ENCODE data around the gene LCE1B.

LCE1B gene

GRCh38 chr1:152858062-152858461 lies 46.3 kb downstream of the LCE1B start:
- Histone ChIP-seq H3K18ac (ENCODE audit: low read length) (no peak overlapping the region), H3K4ac (ENCODE audit: low read depth, low read length) (no peak overlapping the region), H3K4me2 (ENCODE audit: low read length) (no peak overlapping the region), H3K79me2 (ENCODE audit: control insufficient read depth, insufficient read depth, low read length, poor library complexity) (no peaks in the 10 kb centered on the region), H2AFZ (ENCODE audit: insufficient read depth, low read length, poor library complexity) (no peak overlapping the region), H3K14ac (ENCODE audit: low read length) (no peak overlapping the region), H2AK5ac (ENCODE audit: low read length) (no peak overlapping the region), H3K4me3 (ENCODE audit: low read depth, low read length) (no peak overlapping the region), H3K4me1 (ENCODE audit: control insufficient read depth in 1 of 2, insufficient read depth in 2 of 2, low read length in 2 of 2) (no peaks in the 10 kb centered on the region), H4K91ac (ENCODE audit: low read depth, low read length) (no peak overlapping the region), H3K23ac (ENCODE audit: low read length) (no peak overlapping the region), H2BK5ac (ENCODE audit: low read depth, low read length, poor library complexity) (no peak overlapping the region), H3K36me3 (ENCODE audit: control insufficient read depth in 1 of 2, insufficient read depth in 2 of 2, low read length in 2 of 2) (no peaks in the 10 kb centered on the region), H2BK12ac (ENCODE audit: low read length) (no peak overlapping the region), H4K8ac (ENCODE audit: low read depth, low read length) (no peak overlapping the region), H3K27ac (ENCODE audit: low read depth, low read length) (no peak overlapping the region), H3K27me3 (ENCODE audit: insufficient read depth, low read length) (no peaks in the 10 kb centered on the region), H3K79me1 (ENCODE audit: low read length) (no peaks in the 10 kb centered on the region), H4K12ac (ENCODE audit: low read depth, low read length) (no peak overlapping the region), H2BK120ac (ENCODE audit: insufficient read depth, low read length, poor library complexity) (no peak overlapping the region), H3K9me3 (ENCODE audit: insufficient read depth, low read depth, low read length) (peaks cover 18% of the 10 kb centered on the region), H3K9ac (ENCODE audit: low read length) (no peak overlapping the region)
- no CpG with 5 or more reads among the region's 1 CpG for WGBS (ENCODE audit: extremely low coverage, insufficient coverage, insufficient read length)
- DNase-seq: no peak

DNA sequence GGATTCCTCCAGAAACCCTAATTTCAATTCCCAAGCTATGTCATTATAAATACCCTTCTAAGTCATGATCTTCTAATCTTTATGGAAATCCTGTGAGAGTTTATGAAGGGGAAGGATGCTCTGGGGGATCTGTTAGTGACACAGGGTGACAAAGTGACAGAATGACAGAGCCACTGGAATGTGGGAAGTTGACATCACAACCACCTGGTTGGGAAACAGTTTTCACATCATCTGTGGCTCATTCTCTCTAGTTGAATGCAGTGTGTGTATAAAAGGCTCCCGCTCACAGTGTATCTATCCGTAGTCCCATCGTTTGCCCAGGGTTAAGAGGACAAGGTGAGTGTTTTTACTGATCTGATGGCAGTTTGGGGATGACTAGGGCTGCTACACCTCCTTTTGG lies 47.9 kb downstream of the LCE1B start, which contains the start of gene LCE7A:
TSS of gene LCE7A (plus strand) at position 301 of the 400 bp plus-strand sequence. CDS start 702 bp downstream, outside the sequence.
- Histone ChIP-seq H3K27me3 (ENCODE audit: insufficient read depth, low read length) (no peaks in the 10 kb centered on the region), H2AK5ac (ENCODE audit: low read length) (no peak within 1 kb of the TSS), H3K27ac (ENCODE audit: low read depth, low read length) (no peak within 1 kb of the TSS), H3K18ac (ENCODE audit: low read length) (no peak within 1 kb of the TSS), H3K79me1 (ENCODE audit: low read length) (no peaks in the 10 kb centered on the region), H4K8ac (ENCODE audit: low read depth, low read length) (no peak within 1 kb of the TSS), H3K79me2 (ENCODE audit: control insufficient read depth, insufficient read depth, low read length, poor library complexity) (no peaks in the 10 kb centered on the region), H3K4me1 (ENCODE audit: control insufficient read depth in 1 of 2, insufficient read depth in 2 of 2, low read length in 2 of 2) (no peaks in the 10 kb centered on the region), H3K9me3 (ENCODE audit: insufficient read depth, low read depth, low read length) (peaks cover 18% of the 10 kb centered on the region), H2BK120ac (ENCODE audit: insufficient read depth, low read length, poor library complexity) (no peak within 1 kb of the TSS), H3K4ac (ENCODE audit: low read depth, low read length) (no peak within 1 kb of the TSS), H4K91ac (ENCODE audit: low read depth, low read length) (no peak within 1 kb of the TSS), H2BK12ac (ENCODE audit: low read length) (no peak within 1 kb of the TSS), H3K36me3 (ENCODE audit: control insufficient read depth in 1 of 2, insufficient read depth in 2 of 2, low read length in 2 of 2) (no peaks in the 10 kb centered on the region), H3K14ac (ENCODE audit: low read length) (no peak within 1 kb of the TSS), H2AFZ (ENCODE audit: insufficient read depth, low read length, poor library complexity) (no peak within 1 kb of the TSS), H3K4me3 (ENCODE audit: low read depth, low read length) (no peak within 1 kb of the TSS), H2BK5ac (ENCODE audit: low read depth, low read length, poor library complexity) (no peak within 1 kb of the TSS), H3K4me2 (ENCODE audit: low read length) (no peak within 1 kb of the TSS), H3K23ac (ENCODE audit: low read length) (no peak within 1 kb of the TSS), H4K12ac (ENCODE audit: low read depth, low read length) (no peak within 1 kb of the TSS), H3K9ac (ENCODE audit: low read length) (no peak within 1 kb of the TSS)
- no peak for DNase-seq
- no CpG with 5 or more reads among the region's 3 CpGs for WGBS (ENCODE audit: extremely low coverage, insufficient coverage, insufficient read length)

- H3K4me2 ChIP-seq (ENCODE audit: low read length): no peak overlapping the region
- no peak overlapping the region for H4K8ac ChIP-seq (ENCODE audit: low read depth, low read length)
- no peak overlapping the region for H3K4me3 ChIP-seq (ENCODE audit: low read depth, low read length)
- H4K12ac ChIP-seq (ENCODE audit: low read depth, low read length): no peak overlapping the region
- no peak overlapping the region for H2BK12ac ChIP-seq (ENCODE audit: low read length)
- H3K9ac ChIP-seq (ENCODE audit: low read length): no peak overlapping the region
- H2AK5ac ChIP-seq (ENCODE audit: low read length): no peak overlapping the region
- no peak overlapping the region for H2AFZ ChIP-seq (ENCODE audit: insufficient read depth, low read length, poor library complexity)
- no peaks in the 10 kb centered on the region for H3K79me2 ChIP-seq (ENCODE audit: control insufficient read depth, insufficient read depth, low read length, poor library complexity)
- no peak overlapping the region for H3K14ac ChIP-seq (ENCODE audit: low read length)
- DNase-seq: no peak
- H3K4me1 ChIP-seq (ENCODE audit: control insufficient read depth in 1 of 2, insufficient read depth in 2 of 2, low read length in 2 of 2): no peaks in the 10 kb centered on the region
- WGBS (ENCODE audit: extremely low coverage, insufficient coverage, insufficient read length): 100% methylated on average over 1 of the region's 3 CpGs
- H2BK5ac ChIP-seq (ENCODE audit: low read depth, low read length, poor library complexity): no peak overlapping the region
- H4K91ac ChIP-seq (ENCODE audit: low read depth, low read length): no peak overlapping the region
- H3K79me1 ChIP-seq (ENCODE audit: low read length): no peaks in the 10 kb centered on the region
- no peak overlapping the region for H3K27ac ChIP-seq (ENCODE audit: low read depth, low read length)
- peaks cover 16% of the 10 kb centered on the region for H3K9me3 ChIP-seq (ENCODE audit: insufficient read depth, low read depth, low read length)
- H3K36me3 ChIP-seq (ENCODE audit: control insufficient read depth in 1 of 2, insufficient read depth in 2 of 2, low read length in 2 of 2): no peaks in the 10 kb centered on the region
- no peak overlapping the region for H3K4ac ChIP-seq (ENCODE audit: low read depth, low read length)
- no peak overlapping the region for H3K18ac ChIP-seq (ENCODE audit: low read length)
- no peaks in the 10 kb centered on the region for H3K27me3 ChIP-seq (ENCODE audit: insufficient read depth, low read length)
- H3K23ac ChIP-seq (ENCODE audit: low read length): no peak overlapping the region
- H2BK120ac ChIP-seq (ENCODE audit: insufficient read depth, low read length, poor library complexity): no peak overlapping the region
Observed at GRCh38 chr1:152860129-152860528, 48.4 kb downstream of the LCE1B start.

DNA sequence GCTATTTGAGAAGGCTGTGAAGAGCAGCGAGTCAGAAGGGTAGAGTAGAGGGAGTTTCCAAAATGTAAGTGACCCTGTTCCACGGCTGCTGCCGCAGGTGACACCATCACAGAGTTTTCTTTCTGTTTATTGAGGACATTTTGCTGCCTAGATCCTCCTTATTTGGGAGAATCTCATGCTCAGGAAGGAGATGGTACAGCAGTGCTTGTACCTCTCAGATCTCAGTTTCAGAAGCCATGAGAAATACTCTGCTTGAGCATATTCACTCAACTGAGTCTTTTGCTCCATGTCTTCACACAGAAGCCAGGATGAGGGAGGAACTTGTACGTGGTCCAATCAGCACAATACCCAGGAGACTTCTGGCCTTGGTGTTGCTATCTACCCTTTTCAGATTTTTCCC lies 49.6 kb downstream of the LCE1B start:
- H4K12ac ChIP-seq (ENCODE audit: low read depth, low read length): no peak overlapping the region
- WGBS (ENCODE audit: extremely low coverage, insufficient coverage, insufficient read length): no CpG with 5 or more reads among the region's 4 CpGs
- DNase-seq: no peak
- H2BK12ac ChIP-seq (ENCODE audit: low read length): no peak overlapping the region
- no peak overlapping the region for H3K4me3 ChIP-seq (ENCODE audit: low read depth, low read length)
- no peak overlapping the region for H3K23ac ChIP-seq (ENCODE audit: low read length)
- no peak overlapping the region for H2AFZ ChIP-seq (ENCODE audit: insufficient read depth, low read length, poor library complexity)
- no peak overlapping the region for H3K14ac ChIP-seq (ENCODE audit: low read length)
- no peak overlapping the region for H3K27ac ChIP-seq (ENCODE audit: low read depth, low read length)
- no peak overlapping the region for H3K9ac ChIP-seq (ENCODE audit: low read length)
- H3K79me2 ChIP-seq (ENCODE audit: control insufficient read depth, insufficient read depth, low read length, poor library complexity): no peaks in the 10 kb centered on the region
- H3K27me3 ChIP-seq (ENCODE audit: insufficient read depth, low read length): no peaks in the 10 kb centered on the region
- no peak overlapping the region for H4K91ac ChIP-seq (ENCODE audit: low read depth, low read length)
- H3K4ac ChIP-seq (ENCODE audit: low read depth, low read length): no peak overlapping the region
- H3K18ac ChIP-seq (ENCODE audit: low read length): no peak overlapping the region
- H3K4me2 ChIP-seq (ENCODE audit: low read length): no peak overlapping the region
- H4K8ac ChIP-seq (ENCODE audit: low read depth, low read length): no peak overlapping the region
- peaks cover 12% of the 10 kb centered on the region for H3K9me3 ChIP-seq (ENCODE audit: insufficient read depth, low read depth, low read length)
- no peaks in the 10 kb centered on the region for H3K4me1 ChIP-seq (ENCODE audit: control insufficient read depth in 1 of 2, insufficient read depth in 2 of 2, low read length in 2 of 2)
- H2BK120ac ChIP-seq (ENCODE audit: insufficient read depth, low read length, poor library complexity): no peak overlapping the region
- H2BK5ac ChIP-seq (ENCODE audit: low read depth, low read length, poor library complexity): no peak overlapping the region
- H3K36me3 ChIP-seq (ENCODE audit: control insufficient read depth in 1 of 2, insufficient read depth in 2 of 2, low read length in 2 of 2): no peaks in the 10 kb centered on the region
- no peaks in the 10 kb centered on the region for H3K79me1 ChIP-seq (ENCODE audit: low read length)
- H2AK5ac ChIP-seq (ENCODE audit: low read length): no peak overlapping the region
